Measurements from ENCODE around the gene RAB8A.
"Not testable (repeated sequence)": the region's sequence is repeated elsewhere in the genome, so short reads cannot be mapped to it uniquely, and the experiment has no call there.

The RAB8A gene

DNA sequence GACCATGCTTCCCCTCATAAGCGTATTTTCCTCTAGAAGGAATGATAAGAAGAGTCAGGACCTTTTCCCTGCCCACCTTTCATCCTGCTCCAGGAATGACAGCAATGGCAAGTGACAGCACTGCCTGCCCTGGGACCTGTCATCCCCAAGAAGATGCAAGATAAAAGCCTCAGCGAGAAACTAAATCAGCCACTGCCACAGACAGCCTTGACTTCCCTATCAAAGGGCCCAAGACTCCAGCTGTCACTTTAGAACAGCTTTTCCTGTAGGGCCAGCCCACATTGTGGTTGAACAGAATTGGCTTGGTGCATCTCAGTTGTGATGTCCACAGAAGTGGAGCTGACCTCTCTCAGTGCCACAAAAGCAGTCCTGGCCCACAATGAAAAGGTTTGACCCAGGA, 1.1 kb downstream of the RAB8A start:
- DNase-seq (ENCODE audit: low read depth), result no peak

DNA sequence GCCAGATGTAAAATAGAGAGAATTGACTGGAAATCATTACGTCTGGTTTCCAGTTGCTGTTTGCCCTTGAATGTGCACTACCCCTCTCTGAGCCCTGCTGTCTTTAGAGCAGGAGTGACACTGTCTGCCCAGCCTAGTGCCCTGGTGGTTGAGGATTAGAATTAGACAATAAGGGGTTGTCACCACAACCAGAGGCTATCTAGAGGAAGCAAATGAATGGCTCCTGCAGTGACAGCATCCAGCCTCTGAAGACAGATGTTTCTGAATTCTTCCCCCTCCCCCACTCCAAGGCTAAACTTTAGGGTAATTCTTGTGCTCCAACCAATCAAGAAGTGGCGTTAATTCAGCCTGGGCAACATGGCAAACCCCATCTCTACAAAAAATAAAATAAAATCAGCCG, 2.0 kb downstream of the RAB8A start:
- no peak for DNase-seq (ENCODE audit: low read depth)

DNA sequence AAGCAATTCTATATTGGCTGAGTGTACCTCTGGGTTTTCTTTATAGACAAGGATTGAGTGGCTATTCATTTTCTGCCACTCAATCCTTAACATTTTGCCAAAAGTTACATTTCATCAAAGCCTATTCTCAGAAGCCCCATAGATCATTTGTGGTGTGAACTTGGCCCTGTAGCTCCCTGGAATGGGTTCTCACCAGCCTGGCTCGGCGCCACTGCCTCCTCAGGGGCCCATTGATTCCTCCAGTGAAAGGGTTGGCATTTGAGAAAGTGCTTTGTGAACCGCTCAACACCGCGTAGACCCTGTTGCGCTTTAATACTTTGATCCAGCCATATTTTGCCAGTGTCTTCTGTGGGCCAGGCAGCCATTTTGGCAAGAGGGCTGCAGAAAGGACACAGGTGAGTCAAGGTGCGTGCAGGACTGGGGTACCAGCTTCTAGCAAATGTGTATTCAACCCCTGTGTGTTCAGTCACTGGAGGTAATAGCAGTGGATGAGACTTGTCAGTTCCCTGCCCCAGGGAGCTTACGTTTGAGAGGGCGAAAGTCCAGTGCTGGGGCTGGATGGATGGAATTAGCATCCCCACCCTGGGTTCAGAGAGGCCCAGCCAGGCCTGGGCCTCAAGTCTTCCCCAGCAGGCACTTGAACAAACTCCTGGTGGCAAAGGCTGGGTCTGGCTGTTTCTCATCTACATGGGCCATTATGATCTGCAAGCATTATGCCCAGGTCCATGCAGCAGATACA, 3.8 kb downstream of the RAB8A start:
- DNase-seq (ENCODE audit: low read depth), result no peak

DNA sequence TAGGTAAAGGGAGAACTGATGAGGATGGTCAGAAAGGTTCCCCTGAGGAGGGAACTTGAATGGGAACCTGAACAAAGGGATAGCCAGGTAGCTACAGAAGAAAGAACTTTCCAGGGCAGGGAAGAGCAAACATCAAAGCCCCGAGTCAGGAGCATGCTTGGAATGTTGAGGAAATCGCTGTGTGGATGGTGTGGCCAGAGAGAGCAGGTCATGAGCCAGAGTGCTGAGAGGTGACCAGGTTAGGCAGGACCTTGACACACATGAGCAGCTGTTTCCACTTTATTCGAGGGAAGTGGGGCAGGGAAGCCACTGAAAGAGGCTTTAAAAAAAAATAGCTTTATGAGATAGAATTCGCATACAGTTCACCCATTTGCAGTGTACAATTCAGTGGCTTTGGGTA, 4.4 kb downstream of the RAB8A start:
- no peak for DNase-seq (ENCODE audit: low read depth)

DNA sequence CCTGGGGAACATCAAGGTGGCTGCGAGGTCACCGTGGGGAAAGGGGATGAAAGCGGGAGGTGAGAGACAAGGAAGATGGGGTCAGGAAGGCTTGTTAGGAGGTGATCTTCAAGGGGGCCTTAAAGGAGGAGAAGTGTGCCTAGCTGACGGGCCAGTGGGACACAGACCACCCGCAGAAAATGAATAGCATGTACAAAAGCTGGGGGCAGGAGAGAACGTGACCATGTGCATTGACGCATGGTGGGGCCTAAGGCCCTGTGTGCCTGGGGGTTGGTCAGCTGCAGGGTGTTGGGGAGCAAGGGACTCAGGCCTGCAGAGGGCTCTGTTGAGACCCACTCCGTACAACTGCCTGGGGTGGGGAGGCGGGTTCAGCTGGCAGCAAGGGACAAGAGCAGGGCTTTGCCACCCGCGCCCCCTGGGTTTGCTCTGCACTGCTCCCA, 5.9 kb downstream of the RAB8A start:
- DNase-seq (ENCODE audit: low read depth), result no peak

DNA sequence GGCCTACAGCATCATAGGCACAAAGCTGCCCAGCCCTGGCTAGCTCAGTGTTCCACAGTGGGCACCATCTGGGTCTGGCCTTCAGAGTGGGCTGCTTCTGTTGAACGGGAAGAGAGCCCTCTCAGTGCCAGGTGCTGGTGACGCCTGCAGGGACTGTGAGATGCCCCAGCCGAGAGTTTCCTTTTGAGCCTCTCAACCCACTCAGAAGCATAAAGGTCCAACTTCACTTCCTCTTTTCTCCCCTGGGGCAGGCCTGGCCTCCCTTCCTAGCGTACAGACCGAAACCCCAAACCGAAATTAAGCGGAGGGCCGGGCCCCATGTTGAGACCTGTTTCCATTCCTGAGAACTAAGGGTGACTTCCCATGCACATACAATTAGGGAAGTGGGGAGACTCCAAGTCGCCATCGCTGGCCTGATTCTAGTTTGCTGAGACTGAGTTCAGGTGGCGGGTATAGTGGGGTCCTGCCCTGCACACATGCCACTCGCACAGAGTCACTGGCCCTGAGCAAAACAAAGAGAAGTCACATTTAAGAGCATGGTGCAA, 6.9 kb downstream of the RAB8A start:
- no peak for DNase-seq (ENCODE audit: low read depth)

DNA sequence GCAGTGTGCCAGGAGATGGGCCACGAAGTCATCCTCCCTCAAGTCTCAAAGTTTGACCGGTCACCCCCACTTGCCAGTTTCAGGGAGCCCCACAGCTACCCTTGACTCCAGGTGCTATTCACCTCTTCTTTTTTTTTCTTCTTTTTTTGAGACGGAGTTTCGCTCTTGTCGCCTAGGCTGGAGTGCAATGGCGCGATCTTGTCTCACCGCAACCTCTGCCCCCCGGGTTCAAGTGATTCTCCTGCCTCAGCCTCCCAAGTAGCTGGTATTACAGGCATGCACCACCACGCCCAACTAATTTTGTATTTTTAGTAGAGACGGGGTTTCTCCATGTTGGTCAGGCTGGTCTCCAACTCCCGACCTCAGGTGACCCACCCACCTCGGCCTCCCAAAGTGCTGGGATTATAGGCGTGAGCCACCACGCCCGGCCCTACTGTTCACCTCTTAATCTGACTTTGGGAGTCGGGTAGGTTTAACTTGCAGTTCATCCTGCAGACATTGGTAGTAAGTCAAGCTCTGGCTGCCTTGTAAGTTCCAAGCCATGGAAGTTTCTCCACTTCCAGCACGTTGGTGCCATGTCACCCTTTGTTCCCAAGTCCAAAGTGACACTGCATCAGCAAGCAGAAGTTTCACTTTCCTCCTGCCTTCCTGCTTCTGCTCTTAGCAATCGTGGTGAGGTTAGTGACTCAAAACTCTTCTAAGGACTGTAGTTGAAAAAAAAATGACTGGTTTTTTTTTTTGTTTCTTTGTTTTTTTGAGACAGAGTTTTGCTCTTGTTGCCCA, 7.6 kb downstream of the RAB8A start:
- not testable (repeated sequence) for DNase-seq (ENCODE audit: low read depth)

DNA sequence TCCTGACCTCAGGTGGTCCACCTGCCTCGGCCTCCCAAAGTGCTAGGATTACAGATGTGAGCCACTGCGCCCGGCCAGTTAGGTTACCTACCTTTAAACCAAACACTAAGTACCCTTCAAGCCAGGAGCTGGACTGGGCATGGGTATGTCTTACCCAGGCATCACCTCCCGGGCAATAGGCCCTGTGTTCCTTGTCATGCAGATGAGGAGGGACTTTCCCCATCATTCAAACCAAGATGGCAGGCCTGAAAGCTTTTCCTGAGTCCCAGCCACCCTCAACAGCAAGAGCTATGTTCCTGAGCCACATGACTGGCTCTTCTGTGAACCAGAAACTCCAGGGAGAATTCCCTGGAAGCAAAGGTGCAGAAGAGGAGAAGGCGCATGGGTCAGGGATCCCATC, 9.5 kb downstream of the RAB8A start:
- DNase-seq (ENCODE audit: low read depth), result no peak

DNA sequence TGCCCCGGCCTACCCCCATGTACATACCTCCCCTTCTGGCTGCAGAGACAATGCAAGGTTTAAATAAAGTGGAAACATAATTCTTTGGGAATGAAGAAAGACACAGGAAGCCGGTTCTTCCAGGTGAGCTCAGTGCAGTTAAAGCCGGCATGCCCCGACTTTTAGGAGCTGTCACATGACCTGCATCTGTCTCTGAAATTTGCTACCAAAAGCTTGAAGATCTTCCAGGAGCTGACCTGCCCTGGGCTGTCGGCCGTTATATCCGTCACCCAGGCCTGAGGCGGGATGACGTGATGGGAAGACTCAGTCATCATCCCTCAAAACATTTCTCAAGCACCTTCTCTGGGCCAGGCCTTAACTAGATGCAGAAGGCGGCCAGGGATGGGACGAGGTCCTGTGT, 10.3 kb downstream of the RAB8A start:
- no peak for DNase-seq (ENCODE audit: low read depth)

DNA sequence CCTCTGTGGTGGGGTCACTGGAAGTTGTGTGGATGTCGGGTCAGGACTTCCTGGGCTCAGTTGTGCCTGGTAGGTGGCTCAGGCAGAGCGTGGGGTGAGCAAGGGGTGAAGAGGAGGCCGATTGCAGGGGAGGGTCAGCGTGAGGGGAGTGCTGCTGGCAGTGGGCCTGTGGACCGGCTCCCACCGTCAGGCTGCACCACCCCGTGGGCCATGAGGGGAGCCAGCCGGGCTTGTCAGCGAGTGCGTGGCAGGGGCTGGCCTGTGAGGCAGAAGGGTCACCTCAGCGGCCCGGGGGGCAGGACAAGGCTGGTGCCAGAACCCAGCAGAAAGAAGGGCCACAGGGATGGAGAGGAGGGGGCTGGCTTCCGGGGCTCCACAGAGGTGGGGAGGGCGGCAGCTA, 13.3 kb downstream of the RAB8A start:
- DNase-seq (ENCODE audit: low read depth), result no peak

DNA sequence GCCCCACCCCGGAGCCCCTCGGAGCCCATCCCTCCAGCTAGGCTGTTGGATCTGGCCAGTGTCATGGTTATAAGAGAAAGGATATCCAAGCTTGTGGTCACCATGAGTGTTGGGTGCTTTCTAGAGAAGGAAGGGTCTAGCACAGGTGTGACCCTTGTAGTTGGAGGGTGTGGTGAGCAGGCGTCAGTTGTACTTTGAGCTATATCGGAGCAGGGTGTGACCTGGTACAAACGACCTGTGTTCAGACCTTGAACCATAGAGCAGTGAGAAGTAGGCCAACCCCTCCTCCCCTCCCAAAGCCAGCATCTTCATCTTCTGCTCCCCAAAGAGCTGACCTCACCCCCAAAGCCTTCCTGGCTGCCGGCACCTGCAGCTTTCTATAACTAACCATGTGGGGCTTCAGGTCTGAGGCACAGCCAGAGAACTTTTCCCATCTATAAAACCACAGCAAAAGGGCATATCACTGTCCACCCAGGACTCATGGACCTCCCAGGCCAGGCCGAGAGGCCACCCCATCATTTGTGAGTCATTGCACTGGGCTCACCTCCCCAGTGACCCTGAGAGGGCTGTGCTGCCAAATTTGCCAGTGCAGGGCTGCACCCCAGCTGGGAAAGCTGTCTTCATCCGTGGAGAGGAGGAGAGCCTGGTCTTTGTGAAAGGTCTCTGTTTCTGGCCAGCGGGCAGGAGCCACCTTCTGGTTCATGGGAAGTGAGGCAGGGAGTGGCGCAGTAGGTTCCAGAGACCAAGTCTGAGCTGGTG, 14.2 kb downstream of the RAB8A start:
- no peak for DNase-seq (ENCODE audit: low read depth)

DNA sequence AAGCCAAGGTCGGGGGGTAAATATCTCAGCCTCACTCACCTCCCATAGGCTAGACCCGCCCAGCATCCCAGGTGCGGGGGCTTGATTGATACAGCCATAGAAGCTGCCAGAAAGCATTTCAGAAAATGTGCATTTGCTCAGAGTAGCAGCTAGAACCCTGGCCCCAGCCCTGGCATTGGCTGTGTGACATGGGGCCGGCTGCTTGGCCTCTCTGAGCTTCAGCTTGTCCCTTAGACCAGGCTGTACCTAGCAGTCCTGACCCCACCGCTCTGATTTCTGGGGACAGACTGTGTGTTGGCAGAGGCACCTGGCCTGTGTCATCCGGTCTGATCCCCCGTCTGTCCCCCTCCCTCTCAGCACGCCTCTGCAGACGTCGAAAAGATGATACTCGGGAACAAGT, 15.4 kb downstream of the RAB8A start:
- DNase-seq (ENCODE audit: low read depth), result no peak

DNA sequence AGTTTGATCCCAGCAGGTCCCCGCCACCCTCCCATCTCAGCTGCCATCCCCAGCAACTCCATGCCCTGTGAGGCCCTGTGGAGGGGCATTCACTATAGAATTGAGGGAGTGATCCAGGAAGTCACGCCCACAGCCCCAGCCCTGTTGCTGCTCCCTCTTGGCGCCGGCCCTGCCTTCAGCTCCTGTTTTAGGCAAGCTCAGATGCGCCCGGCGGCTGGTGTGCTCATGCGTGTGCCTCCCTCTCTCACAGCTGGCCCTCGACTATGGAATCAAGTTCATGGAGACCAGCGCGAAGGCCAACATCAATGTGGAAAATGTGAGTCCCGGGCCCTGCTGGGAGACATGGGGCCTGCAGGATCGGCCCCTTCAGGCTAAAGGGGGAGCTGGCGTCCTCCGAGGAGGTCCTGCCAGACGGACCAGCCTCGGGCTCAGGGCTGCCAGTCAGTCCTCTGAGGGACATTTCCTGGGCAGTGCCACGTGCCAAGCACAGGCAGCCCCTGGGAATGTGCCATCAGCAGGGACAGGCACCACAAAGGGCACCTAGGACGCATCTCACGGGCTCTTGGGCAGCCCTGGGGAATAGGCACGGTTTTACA, 16.2 kb downstream of the RAB8A start:
- no peak for DNase-seq (ENCODE audit: low read depth)

DNA sequence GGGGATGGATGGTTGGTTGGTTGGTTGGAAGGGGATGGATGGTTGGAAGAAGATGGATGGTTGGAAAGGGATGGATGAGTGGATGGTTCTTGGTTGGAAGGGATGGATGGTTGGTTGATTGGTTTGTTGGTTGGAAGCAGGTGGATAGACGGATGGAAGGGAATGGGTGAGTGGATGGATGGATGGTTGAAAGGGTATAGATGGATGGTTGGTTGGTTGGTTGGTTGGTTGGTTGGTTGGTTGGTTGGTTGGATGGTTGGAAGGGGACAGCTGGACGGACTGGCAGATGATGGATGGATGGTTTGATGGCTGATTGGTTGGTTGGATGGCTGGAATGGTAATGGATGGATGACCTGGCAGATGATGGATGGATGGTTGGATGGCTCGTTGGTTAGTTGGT, 20.0 kb downstream of the RAB8A start:
- DNase-seq (ENCODE audit: low read depth), result no peak

DNA sequence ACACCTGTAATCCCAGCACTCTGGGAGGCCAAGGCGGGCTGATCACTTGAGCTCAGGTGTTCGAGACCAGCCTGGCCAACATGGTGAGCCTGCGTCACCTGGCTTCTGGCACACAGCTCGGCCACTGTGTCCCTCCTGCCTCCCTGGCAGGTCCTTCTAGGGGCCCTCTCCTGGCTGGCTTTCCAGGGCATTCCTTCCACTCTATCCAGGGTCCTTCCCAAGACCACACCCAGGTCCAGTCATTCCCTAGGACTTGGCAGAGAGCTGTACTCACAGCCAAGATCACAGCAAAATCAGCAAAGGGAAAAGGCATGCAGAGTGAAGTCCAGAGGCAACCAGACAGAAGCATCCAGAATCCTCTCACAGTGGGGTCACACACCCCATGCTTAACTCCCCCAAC, 22.1 kb downstream of the RAB8A start:
- no peak for DNase-seq (ENCODE audit: low read depth)

DNA sequence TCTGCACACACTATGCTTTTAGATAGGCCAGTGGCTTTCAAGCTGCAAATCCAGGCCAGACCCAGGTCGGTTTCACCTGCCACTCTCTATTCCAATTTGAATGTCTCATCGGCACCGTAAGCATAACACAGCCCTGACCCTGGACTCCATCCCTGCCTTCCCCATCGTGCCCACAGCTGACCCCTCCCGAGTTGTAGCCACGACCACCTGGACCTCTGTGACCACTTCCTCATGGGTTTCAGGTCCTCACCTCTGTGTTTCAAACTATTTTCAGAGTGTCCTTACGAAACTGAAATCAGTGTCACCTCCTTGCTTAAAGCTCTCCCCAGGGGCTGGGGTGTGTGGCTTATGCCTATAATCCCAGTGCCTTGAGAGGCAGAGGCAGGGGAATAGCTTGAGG, 22.8 kb downstream of the RAB8A start:
- DNase-seq (ENCODE audit: low read depth), result no peak

DNA sequence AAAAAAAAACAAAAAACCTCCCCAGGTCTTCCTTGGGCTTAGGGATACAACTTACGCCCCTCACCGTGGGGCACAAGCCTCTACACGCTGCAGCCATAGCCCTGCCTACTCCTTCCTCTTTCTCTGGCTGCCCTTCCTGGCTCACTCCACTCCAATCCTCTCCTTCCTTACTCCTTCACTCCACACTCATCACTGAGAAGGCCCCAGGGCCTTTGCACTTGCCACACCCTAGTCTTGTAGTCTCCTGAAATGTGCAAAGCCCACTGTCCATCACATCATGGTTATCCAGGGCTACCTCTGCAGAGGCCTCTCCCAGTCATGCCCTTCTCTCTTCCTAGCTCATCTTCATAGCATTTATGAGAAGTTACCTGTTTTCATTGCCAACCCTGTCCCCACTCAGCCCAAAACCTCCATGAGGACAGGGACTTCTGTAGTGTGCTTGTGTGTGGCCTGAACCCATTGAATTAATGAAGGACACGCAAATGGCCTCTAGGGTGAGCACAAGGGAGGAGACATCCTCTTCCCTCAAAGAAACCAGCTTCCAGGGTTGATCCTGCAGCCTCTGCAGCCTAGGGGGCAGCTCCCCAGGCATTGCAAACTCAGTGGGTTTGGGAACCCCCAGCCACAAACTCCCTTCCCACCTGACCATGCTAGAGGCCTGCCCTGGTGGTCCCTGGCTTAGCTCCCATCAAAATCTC, 23.9 kb downstream of the RAB8A start:
- DNase-seq (ENCODE audit: low read depth), result no peak

DNA sequence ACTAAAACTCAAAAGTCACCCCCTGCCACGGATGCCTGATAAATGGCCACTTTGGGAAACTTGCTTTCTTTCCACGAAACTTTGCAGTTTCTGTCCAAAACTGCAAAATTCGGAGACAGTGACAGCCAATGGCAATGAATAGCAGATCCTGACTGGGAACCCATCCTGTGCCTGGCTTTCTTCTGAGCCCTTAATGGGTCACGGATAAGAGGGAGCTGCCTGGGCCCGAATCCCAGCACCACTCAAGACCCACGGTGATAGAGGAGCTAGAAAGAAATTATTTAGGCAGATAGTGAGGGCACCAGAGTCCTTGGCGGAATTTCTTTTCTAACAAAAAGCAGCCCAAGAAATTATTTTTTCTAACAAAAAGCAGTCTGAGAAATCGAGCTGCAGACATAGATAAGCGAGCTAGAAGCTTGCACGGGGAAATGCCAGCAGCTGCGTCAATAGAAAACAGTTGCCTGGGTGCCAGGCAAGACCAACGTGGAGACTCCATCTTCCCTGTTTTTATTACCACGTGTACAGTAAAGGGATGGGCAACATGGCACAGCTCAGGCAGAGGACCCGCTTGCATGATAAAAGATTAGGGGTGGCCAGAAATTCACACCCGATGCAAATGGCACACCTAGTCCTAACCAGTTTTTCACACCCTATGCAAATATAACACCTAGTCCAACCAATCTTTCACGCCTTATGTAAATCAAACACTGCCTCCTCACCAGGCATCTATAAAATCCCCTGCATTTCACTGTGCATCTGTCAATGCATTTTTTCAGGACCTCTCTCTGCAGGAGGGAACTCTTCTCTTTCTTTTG, 24.7 kb downstream of the RAB8A start:
- DNase-seq (ENCODE audit: low read depth), result no peak

DNA sequence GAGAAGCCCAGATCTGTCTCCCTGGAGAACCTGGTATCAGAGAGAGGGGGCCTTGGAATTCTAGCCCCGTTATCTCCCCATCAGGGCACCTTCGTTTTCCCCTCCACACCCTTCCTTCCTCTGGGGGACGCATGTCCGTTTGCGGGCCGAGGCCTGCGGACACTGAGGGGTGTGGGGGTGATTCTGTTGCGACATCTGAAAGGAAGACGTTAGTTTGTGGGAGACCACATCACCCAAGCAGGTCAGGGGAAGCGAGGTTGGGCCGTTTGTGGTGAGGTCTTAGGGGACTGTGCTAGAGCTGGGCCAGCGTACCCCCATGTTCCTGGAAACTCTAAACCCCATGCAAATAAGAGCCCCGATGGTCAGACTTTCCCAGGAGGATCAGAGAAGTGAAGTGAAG, 28.1 kb downstream of the RAB8A start:
- DNase-seq (ENCODE audit: low read depth), result no peak

DNA sequence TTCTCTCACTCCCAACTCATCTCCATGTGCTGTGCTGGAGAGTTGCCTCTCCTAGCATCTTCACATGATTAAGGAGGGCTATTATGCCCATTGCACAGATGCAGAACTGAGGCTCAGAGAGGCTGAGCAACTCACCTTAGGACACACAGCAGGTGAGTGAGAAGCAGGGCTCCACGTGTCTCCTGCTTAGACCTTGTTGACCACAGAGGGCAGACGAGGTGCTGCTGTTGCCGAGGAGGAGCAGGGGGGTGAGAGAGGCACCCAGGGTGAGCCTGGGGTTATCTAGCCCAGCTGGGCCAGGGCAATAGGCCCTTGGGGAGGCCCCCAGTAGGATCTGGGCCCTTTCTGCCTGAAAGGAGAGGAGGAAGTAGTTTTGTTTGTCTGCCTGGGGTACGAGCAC, 29.4 kb downstream of the RAB8A start:
- no peak for DNase-seq (ENCODE audit: low read depth)

Measured in ELR (cell line).